Testis (tissue), 2 donors: ENCODE data around the gene ARSA.

Source experiments
- POLR2A ChIP-seq: fragments of 450-650 bp; IDR thresholded peaks from one replicate; pipeline ENCODE4 v1.6.1; 2017; ENCODE audit warnings: antibody characterized with exemption, mild to moderate bottlenecking, moderate library complexity
- TF ChIP-seq, protein P1 (sequence below), 3 experiments: fragments of 450-650 bp in 2 of 3; fragments of 200-600 bp in 1 of 3; sonication (generic) in 1 of 3; IDR thresholded peaks; one replicate each; pipeline ENCODE4 v1.5.1; 2016 to 2019; ENCODE audit warnings: antibody characterized with exemption in 3 of 3, mild to moderate bottlenecking in 2 of 3, moderate library complexity in 1 of 3

- TF ChIP-seq POLR2A: no peak
- TF ChIP-seq, protein P1, sequence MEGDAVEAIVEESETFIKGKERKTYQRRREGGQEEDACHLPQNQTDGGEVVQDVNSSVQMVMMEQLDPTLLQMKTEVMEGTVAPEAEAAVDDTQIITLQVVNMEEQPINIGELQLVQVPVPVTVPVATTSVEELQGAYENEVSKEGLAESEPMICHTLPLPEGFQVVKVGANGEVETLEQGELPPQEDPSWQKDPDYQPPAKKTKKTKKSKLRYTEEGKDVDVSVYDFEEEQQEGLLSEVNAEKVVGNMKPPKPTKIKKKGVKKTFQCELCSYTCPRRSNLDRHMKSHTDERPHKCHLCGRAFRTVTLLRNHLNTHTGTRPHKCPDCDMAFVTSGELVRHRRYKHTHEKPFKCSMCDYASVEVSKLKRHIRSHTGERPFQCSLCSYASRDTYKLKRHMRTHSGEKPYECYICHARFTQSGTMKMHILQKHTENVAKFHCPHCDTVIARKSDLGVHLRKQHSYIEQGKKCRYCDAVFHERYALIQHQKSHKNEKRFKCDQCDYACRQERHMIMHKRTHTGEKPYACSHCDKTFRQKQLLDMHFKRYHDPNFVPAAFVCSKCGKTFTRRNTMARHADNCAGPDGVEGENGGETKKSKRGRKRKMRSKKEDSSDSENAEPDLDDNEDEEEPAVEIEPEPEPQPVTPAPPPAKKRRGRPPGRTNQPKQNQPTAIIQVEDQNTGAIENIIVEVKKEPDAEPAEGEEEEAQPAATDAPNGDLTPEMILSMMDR (IDR thresholded peaks at IDR 0.05): no peak
Measured at GRCh38 chr22:50657925-50658324, 30.0 kb upstream of the ARSA start.
